OCI-LY7 (cell line): ENCODE measurements around the gene MGAT5B. TPM values are rescaled to one million over a fixed set of nuclear protein-coding genes. Genes with fewer than 3 reads are reported as not detected.

Experiments
- BruUV-seq: library from RNA; stranded (reverse); fragments of 400-500 nt; replicated peaks from 2 replicates; lab custom pipeline; 2021; lab: Mats Ljungman, UMichigan
- CTCF ChIA-PET: fragments of 300-600 bp; sonication (Branson Sonifier 250); formaldehyde crosslinking; loops from one replicate; lab custom pipeline; 2022; ENCODE audit warnings: antibody characterized with exemption; ENCODE audit not compliant: unreplicated experiment; lab: Charles Lee
- POLR2A ChIA-PET: fragments of 300-600 bp; sonication (Branson Sonifier 250); formaldehyde crosslinking; loops from one replicate; lab custom pipeline; 2022; ENCODE audit warnings: antibody characterized with exemption; lab: Charles Lee
- DNase-seq: peaks from one replicate; pipeline ENCODE4 v3.0.0-alpha.2; 2015; ENCODE audit warnings: low spot score
- H2AFZ ChIP-seq: fragments of 200-600 bp; sonication (generic), shearing (Covaris generic); 2 replicates; pipeline ENCODE4 v1.6.1; 2014; ENCODE audit warnings: mild to moderate bottlenecking, antibody characterized with exemption, low read length, moderate library complexity
- H3K27ac ChIP-seq: fragments of 200-600 bp; sonication (generic); 2 replicates; pipeline ENCODE4 v1.5.1; 2014; ENCODE audit warnings: mixed run types, low read depth, mild to moderate bottlenecking, moderate library complexity, low read length, inconsistent platforms; ENCODE audit not compliant: poor library complexity, severe bottlenecking
- H3K36me3 ChIP-seq: fragments of 200-600 bp; sonication (generic); 2 replicates; pipeline ENCODE4 v1.6.1; 2014; ENCODE audit warnings: mild to moderate bottlenecking, antibody characterized with exemption, low read length, moderate library complexity, mixed read lengths; ENCODE audit not compliant: insufficient read depth
- H3K4me1 ChIP-seq: fragments of 200-600 bp; sonication (generic); 2 replicates; pipeline ENCODE4 v1.5.1; 2014; ENCODE audit warnings: mild to moderate bottlenecking, low read length; ENCODE audit not compliant: insufficient read depth, poor library complexity, severe bottlenecking
- H3K4me2 ChIP-seq: fragments of 200-600 bp; sonication (generic); 2 replicates; pipeline ENCODE4 v1.6.1; 2014; ENCODE audit warnings: mild to moderate bottlenecking, low read length
- H3K4me3 ChIP-seq: fragments of 200-600 bp; sonication (generic); 2 replicates; pipeline ENCODE4 v1.5.1; 2014; ENCODE audit warnings: mild to moderate bottlenecking, low read depth, low read length; ENCODE audit not compliant: poor library complexity, severe bottlenecking
- H3K79me2 ChIP-seq: fragments of 200-600 bp; sonication (generic); 2 replicates; pipeline ENCODE4 v1.6.1; 2016; ENCODE audit warnings: low read depth, mild to moderate bottlenecking, low read length, moderate library complexity, mixed read lengths; ENCODE audit not compliant: insufficient read depth
- H3K9me2 ChIP-seq: fragments of 200-600 bp; sonication (generic); 2 replicates; pipeline ENCODE4 v1.6.1; 2016; ENCODE audit warnings: mild to moderate bottlenecking, low read length, mixed read lengths; ENCODE audit not compliant: insufficient read depth
- H3K9me3 ChIP-seq: fragments of 200-600 bp; sonication (generic); 2 replicates; pipeline ENCODE4 v1.6.1; 2014; ENCODE audit warnings: mild to moderate bottlenecking, mixed run types, low read length, mixed read lengths
- H4K20me1 ChIP-seq: fragments of 200-600 bp; sonication (generic); 2 replicates; pipeline ENCODE4 v1.6.1; 2014; ENCODE audit warnings: mild to moderate bottlenecking, antibody characterized with exemption, low read length, moderate library complexity, mixed read lengths; ENCODE audit not compliant: insufficient read depth
- CTCF ChIP-seq: fragments of 200-600 bp; sonication (generic); conservative IDR thresholded peaks from 2 replicates; pipeline ENCODE4 v1.5.1; 2014; ENCODE audit warnings: mild to moderate bottlenecking, antibody characterized with exemption, low read length, moderate library complexity, mixed read lengths
- EZH2phosphoT487 ChIP-seq: fragments of 200-600 bp; sonication (generic); IDR thresholded peaks from 2 replicates; pipeline ENCODE4 v1.6.1; 2018; ENCODE audit warnings: low read depth, borderline replicate concordance, mild to moderate bottlenecking, mixed run types, antibody characterized with exemption, low read length, moderate library complexity, mixed read lengths
- intact Hi-C: fragments of 100-400 bp; cut with micrococcal nuclease; formaldehyde crosslinking; loops from one replicate; pipeline ENCODE4 v1.10.0; 2022; ENCODE audit not compliant: unreplicated experiment
- total RNA-seq, 2 experiments: library from RNA; depleted of rRNA in 1 of 2; stranded (reverse); fragments of >200 nt in 1 of 2; shearing (Covaris generic) in 1 of 2; gene quantifications; 2 replicates each; pipeline ENCODE4 v1.2.3, GENCODE V29; 2014 to 2022

The MGAT5B gene
- total RNA-seq, 2 experiments from 2014 or later = 1.4 to 2.5 TPM

- no peaks in the 10 kb centered on the region for H3K9me3 ChIP-seq
- CTCF ChIA-PET = no interaction called here
- no peak for DNase-seq
- H3K36me3 ChIP-seq = no peaks in the 10 kb centered on the region
- no peak overlapping the region for H3K4me2 ChIP-seq
- intact Hi-C loops = no loop called here
- no TSS peak for BruUV-seq
- no peaks in the 10 kb centered on the region for H3K9me2 ChIP-seq
- H4K20me1 ChIP-seq = no peaks in the 10 kb centered on the region
- H3K27ac ChIP-seq = no peak overlapping the region
- no peaks in the 10 kb centered on the region for H3K4me1 ChIP-seq
- no peak overlapping the region for H3K4me3 ChIP-seq
- no peak for TF ChIP-seq EZH2phosphoT487
- no peak for TF ChIP-seq CTCF
- H2AFZ ChIP-seq = no peak overlapping the region
- POLR2A ChIA-PET = interaction anchor here (0.6 kb wide), 1 partner anchor 1013 kb away, joined by 3 read pairs; no protein-coding TSS in a partner anchor
- no peaks in the 10 kb centered on the region for H3K79me2 ChIP-seq
These were observed 47.8 kb downstream of the MGAT5B start for GRCh38 chr17:76915840-76916510.

GRCh38 chr17:76917829-76918228 lies 49.6 kb downstream of the MGAT5B start:
- Histone ChIP-seq H3K9me3 (no peaks in the 10 kb centered on the region), H3K4me1 (no peaks in the 10 kb centered on the region), H3K27ac (no peak overlapping the region), H3K36me3 (no peaks in the 10 kb centered on the region), H3K9me2 (no peaks in the 10 kb centered on the region), H3K4me3 (no peak overlapping the region), H3K79me2 (no peaks in the 10 kb centered on the region), H4K20me1 (no peaks in the 10 kb centered on the region), H2AFZ (no peak overlapping the region), H3K4me2 (no peak overlapping the region)
- BruUV-seq = no TSS peak
- DNase-seq = no peak
- CTCF ChIA-PET = interaction anchor here (0.6 kb wide), 1 partner anchor 97 kb away, joined by 3 read pairs; no protein-coding TSS in a partner anchor
- TF ChIP-seq CTCF (no peak), EZH2phosphoT487 (no peak)
- POLR2A ChIA-PET = interaction anchor here (0.6 kb wide), 1 partner anchor 47 kb away, joined by 3 read pairs; no protein-coding TSS in a partner anchor
- intact Hi-C loops = no loop called here

GRCh38 chr17:76918811-76919210 lies 50.6 kb downstream of the MGAT5B start:
- no peaks in the 10 kb centered on the region for H3K79me2 ChIP-seq
- no peak for TF ChIP-seq EZH2phosphoT487
- TF ChIP-seq CTCF = no peak
- H2AFZ ChIP-seq = no peak overlapping the region
- DNase-seq = no peak
- ChIA-PET CTCF (no interaction called here), POLR2A (interaction anchor here (1.1 kb wide), 1 partner anchor 9 kb away, joined by 3 read pairs; no protein-coding TSS in a partner anchor)
- H3K4me2 ChIP-seq = no peak overlapping the region
- H3K4me3 ChIP-seq = no peak overlapping the region
- no peak overlapping the region for H3K27ac ChIP-seq
- BruUV-seq = no TSS peak
- intact Hi-C loops = no loop called here
- no peaks in the 10 kb centered on the region for H3K4me1 ChIP-seq
- H3K9me3 ChIP-seq = no peaks in the 10 kb centered on the region
- no peaks in the 10 kb centered on the region for H3K36me3 ChIP-seq
- H4K20me1 ChIP-seq = no peaks in the 10 kb centered on the region
- H3K9me2 ChIP-seq = no peaks in the 10 kb centered on the region
